Endometrial microvascular endothelial cells (primary cell): ENCODE data around the gene KRT74. TPM values are rescaled to one million over a fixed set of nuclear protein-coding genes. Genes with fewer than 3 reads are reported as not detected.

Source experiments
- in situ Hi-C: cut with HindIII; loops from 2 replicates; pipeline ENCODE4 v1.10.0; 2017; ENCODE audit warnings: low sequenced_read_pairs, low pct_unique_long_range_greater_than_20kb; ENCODE audit errors: inconsistent ontology term
- total RNA-seq: library from RNA; depleted of rRNA; stranded (reverse); fragments of >200 nt; gene quantifications from one replicate; pipeline ENCODE4 v1.2.3, GENCODE V29; 2015; ENCODE audit errors: inconsistent ontology term

Gene KRT74
- total RNA-seq, 1 donor from 2014 or later = not detected

GRCh38 chr12:52579468-52580465 lies 6.1 kb upstream of the KRT74 start:
- in situ Hi-C loops = no loop called here

DNA sequence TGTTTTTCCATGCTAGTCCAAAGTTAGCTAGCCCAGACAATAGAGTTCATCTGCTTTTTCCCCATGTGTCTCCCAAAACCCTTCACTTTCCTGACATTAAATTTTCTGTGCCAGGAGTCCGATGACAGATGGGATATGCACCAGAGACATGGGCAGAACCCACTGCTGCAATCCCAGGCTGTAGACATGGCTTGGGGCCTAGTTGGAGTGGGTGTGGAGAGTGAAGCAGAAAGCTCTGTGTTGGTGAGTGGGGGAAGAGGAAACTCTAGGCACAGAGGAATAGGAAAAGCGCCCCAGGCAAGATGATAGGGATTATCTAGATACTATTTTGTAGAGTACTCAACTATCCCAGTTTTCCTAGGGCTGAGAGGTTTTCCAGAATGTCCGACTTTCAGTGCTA lies 4.8 kb upstream of the KRT74 start:
- in situ Hi-C loops = no loop called here

- in situ Hi-C loops = no loop called here
These were observed 3.7 kb upstream of the KRT74 start for GRCh38 chr12:52577316-52577715.

GRCh38 chr12:52575948-52576347 lies 2.3 kb upstream of the KRT74 start:
- in situ Hi-C loops = no loop called here

- in situ Hi-C loops = no loop called here
These were observed 1.6 kb upstream of the KRT74 start for GRCh38 chr12:52575256-52575655.

DNA sequence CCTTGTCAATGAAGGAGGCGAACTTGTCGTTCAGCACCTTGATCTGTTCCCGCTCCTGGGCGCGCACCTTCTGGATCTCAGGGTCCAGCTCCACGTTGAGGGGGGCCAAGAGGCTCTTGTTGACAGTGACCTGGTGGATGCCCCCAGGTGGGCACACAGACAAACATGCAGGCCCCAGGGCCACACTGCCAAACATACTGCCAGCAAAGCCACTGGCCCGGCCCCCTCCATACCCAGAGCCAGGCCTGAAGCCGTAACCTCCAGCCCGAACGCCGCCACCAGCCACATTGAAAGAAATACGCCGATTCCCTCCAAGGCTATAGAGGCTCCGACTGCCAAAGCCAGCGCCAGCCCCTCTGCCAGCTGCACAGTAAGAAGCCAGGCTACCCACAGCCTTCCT lies 337 bp downstream of the KRT74 start:
- in situ Hi-C loops = no loop called here

- in situ Hi-C loops = no loop called here
These were observed 3.1 kb downstream of the KRT74 start for GRCh38 chr12:52570511-52570910.

GRCh38 chr12:52568111-52568510 lies 5.5 kb downstream of the KRT74 start:
- in situ Hi-C loops = no loop called here

DNA sequence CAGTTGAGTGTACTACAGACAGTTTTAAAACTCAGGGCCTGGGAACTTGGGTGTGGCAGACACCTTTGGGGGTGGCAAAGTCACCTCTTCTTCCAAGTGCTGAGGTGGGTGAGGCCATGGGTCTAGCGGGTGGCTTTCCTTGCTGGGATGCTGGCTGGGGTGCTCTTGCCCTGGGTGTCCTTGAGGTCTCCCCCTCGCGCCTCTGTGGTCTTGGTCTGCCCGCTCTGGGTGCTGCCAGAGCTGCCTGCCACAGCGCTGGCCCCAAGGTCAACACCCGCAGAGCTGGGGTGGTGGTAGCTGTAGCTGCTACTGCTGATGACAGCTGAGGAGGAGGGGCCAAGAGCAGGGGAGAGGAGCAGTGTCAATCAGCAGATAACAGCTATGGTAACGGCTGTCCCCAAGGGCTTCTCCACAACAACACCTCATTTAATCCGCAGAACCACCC lies 6.8 kb downstream of the KRT74 start:
- in situ Hi-C loops = no loop called here

DNA sequence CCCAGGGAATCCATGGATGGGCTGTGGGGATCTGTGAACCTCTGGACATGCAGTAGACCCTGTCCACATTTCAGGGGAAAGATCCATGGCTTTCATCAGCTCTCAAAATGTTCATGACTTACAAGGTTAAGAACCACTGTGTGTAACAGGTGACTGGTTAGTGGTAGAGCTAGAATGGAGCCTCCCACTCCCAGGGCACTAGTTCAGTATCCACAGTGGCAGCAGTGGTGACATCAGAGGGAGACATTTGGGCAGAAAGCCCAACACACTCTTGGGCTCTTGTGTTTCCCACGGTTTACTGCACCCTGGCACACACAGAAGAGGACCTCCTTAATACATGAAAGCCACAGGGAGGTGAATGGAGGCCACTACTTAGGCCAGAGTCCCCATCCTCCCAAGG lies 9.1 kb downstream of the KRT74 start:
- in situ Hi-C loops = no loop called here

- in situ Hi-C loops = no loop called here
These were observed 11.7 kb downstream of the KRT74 start for GRCh38 chr12:52561880-52562449.

DNA sequence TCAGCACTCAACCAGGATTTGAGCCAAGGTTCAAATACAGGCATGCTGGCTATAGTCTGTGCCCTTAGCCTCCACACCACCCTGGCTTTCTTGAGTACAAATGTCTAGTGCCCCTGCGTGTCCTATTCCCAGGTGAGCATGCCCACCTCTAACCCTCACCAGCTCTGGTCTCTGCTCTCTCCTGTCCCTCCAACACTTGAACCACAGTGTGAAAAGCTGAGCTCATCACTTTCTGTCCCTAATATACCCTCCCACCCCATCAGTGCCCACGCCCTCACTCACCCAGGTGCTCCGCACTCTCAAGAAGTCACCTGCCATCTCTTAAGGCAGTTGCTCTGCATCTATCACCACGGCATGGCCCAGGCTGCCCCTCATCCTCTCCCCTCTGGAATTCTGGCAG lies 13.7 kb downstream of the KRT74 start:
- in situ Hi-C loops = no loop called here

GRCh38 chr12:52558781-52559445 lies 14.7 kb downstream of the KRT74 start:
- in situ Hi-C loops = no loop called here

GRCh38 chr12:52557476-52557875 lies 16.2 kb downstream of the KRT74 start:
- in situ Hi-C loops = no loop called here

- in situ Hi-C loops = no loop called here
These were observed 18.1 kb downstream of the KRT74 start for GRCh38 chr12:52555577-52555976.

DNA sequence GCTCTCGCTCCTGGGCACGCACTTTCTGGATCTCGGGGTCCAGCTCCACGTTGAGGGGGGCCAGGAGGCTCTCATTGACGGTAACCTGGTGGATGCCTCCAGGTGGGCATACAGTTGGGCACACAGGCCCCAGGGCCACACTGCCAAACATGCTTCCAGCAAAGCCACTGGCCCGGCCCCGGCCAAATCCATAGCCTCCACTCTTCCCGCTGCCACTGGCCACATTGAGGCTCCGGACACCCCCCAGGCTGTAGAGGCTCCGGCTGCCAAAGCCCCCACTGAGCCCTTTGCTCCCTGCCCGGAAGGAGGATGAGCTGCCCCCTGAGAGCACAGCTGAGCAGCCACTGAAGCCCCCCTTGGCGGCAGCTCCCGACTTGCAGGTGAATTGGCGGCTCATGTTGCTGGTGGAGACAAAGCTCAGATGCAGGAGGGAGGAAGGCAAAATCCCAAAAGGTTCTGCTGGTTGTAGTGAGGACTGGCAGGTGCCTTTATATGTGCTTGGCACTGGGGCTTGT lies 20.9 kb downstream of the KRT74 start, which contains the start of gene KRT71:
Gene KRT71, minus strand, starts transcription at position 465 of the 515 bp plus-strand sequence. Its CDS starts 68 bp downstream, at position 397.
- in situ Hi-C loops = no loop called here

- in situ Hi-C loops = no loop called here
These were observed 21.6 kb downstream of the KRT74 start for GRCh38 chr12:52552055-52552454.

DNA sequence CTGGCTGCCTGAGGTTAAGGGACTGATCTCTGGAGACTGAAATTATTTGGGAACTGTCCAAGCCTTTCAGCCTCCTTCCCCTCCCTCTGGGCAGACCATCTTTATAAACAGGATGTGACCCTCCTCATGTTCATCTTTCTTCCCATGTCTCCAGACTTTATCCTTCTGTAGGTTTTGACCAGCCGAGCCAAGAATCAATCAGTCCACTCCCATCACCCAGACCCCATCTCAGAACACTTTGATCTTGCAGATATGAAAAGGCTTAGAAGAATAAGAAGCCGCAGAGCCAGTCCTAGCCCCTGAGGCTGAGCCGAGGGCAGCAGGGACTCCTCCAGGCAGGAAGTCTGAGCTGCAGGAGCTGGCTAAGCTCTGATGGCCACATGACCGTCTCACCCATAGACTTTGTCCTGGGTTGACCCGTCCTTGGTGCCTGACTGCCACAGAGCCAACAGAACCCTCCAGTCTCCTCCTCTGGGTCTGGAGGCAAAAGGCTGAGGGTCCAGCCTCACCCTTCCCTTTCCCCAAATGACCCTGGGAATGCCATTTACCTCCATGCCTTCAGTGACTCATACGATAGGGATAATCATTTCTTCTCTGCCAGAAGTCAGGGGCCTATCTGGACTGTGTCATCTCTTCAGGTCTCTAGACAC lies 22.3 kb downstream of the KRT74 start:
- in situ Hi-C loops = no loop called here

DNA sequence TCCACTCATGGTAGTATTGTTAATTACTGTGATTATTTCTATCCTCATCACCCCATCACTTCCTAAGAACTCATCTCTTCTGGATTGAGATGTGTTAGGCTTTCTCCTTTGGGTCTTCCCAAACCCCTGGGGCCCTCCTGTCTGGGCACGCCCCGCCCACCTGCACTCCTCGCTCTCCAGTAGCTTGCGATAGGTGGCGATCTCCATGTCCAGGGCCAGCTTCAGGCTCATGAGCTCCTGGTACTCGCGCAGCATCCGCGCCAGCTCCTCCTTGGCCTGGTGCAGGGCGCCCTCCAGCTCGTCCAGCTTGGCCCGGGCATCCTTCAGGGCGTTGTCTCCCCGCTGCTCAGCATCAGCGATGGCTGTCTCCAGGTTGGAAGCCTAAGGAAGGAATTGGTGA lies 27.5 kb downstream of the KRT74 start:
- in situ Hi-C loops = no loop called here
